Adipose tissue (tissue), 3 donors: Measurements from ENCODE around the gene EHBP1. TPM values are rescaled to one million over a fixed set of nuclear protein-coding genes. Genes with fewer than 3 reads are reported as not detected.

ENCODE experiments used
- H3K27ac ChIP-seq: one replicate; pipeline ENCODE4 v1.5.1; 2013; ENCODE audit warnings: low read depth, low read length
- WGBS, 3 donors: extraction: QIAGEN DNeasy Blood & Tissue Kit; methylation state at CpG; one replicate each; pipeline ENCODE4 v1.1.7; 2013; 5-methylcytosine and 5-hydroxymethylcytosine counted together
- polyA plus RNA-seq, 3 donors: library from polyadenylated mRNA; stranded (reverse); fragments of 200-250 nt; gene quantifications; one replicate each; pipeline ENCODE4 v1.2.3, GENCODE V29; 2013
- donor health status: healthy with polysubstance abuse.
- donor health status: Bipolar disorder and iron deficiency.
- donor health status: healthy.

EHBP1 gene
- polyA plus RNA-seq, 3 donors: 11.7 to 59.5 (median 33.7) TPM

- 90 to 96% (median 95%) methylated on average over 2 of the region's 2 CpGs for WGBS, 3 donors
Measured at GRCh38 chr2:62964050-62964449, 258.5 kb downstream of the EHBP1 start.

GRCh38 chr2:62964671-62965070 is 259.2 kb downstream of the EHBP1 start:
- no peak overlapping the region for H3K27ac ChIP-seq
- WGBS, 3 donors: 85 to 91% (median 88%) methylated on average over 7 of the region's 7 CpGs

More at GRCh38 chr2:62964050-62964449, 258.5 kb downstream of the EHBP1 start:
- H3K27ac ChIP-seq: no peak overlapping the region

GRCh38 chr2:62966991-62967390 is 261.5 kb downstream of the EHBP1 start:
- H3K27ac ChIP-seq: no peak overlapping the region
- WGBS, 3 donors: 95 to 97% (median 96%) methylated on average over 6 of the region's 6 CpGs

- H3K27ac ChIP-seq: no peak overlapping the region
- WGBS, 3 donors: 90 to 100% (median 100%) methylated on average over 1 of the region's 1 CpG
Measured at GRCh38 chr2:62968168-62968567, 262.7 kb downstream of the EHBP1 start.

GRCh38 chr2:62968668-62969067 is 263.2 kb downstream of the EHBP1 start:
- no peak overlapping the region for H3K27ac ChIP-seq
- WGBS, 3 donors: 95 to 100% (median 100%) methylated on average over 1 of the region's 1 CpG

- WGBS, 3 donors: 94 to 99% (median 95%) methylated on average over 2 of the region's 2 CpGs
- no peak overlapping the region for H3K27ac ChIP-seq
Measured at GRCh38 chr2:62971936-62972335, 266.4 kb downstream of the EHBP1 start.

- H3K27ac ChIP-seq: no peak overlapping the region
Measured at GRCh38 chr2:62972601-62973000, 267.1 kb downstream of the EHBP1 start.

GRCh38 chr2:62974999-62975398 is 269.5 kb downstream of the EHBP1 start:
- no peak overlapping the region for H3K27ac ChIP-seq
- 98 to 99% (median 98%) methylated on average over 2 of the region's 2 CpGs for WGBS, 3 donors

GRCh38 chr2:62991605-62992004 is 286.1 kb downstream of the EHBP1 start:
- WGBS, 3 donors: 80 to 91% (median 90%) methylated on average over 3 of the region's 3 CpGs
- no peak overlapping the region for H3K27ac ChIP-seq

GRCh38 chr2:62992561-62992960 is 287.0 kb downstream of the EHBP1 start:
- no peak overlapping the region for H3K27ac ChIP-seq

GRCh38 chr2:62994206-62994605 is 288.7 kb downstream of the EHBP1 start:
- 88 to 98% (median 96%) methylated on average over 4 of the region's 4 CpGs for WGBS, 3 donors
- no peak overlapping the region for H3K27ac ChIP-seq

More at GRCh38 chr2:62992561-62992960, 287.0 kb downstream of the EHBP1 start:
- 83 to 98% (median 92%) methylated on average over 2 of the region's 2 CpGs for WGBS, 3 donors

- H3K27ac ChIP-seq: no peak overlapping the region
- 95 to 97% (median 96%) methylated on average over 12 of the region's 12 CpGs for WGBS, 3 donors
Measured at GRCh38 chr2:62996534-62997186, 291.1 kb downstream of the EHBP1 start.

- H3K27ac ChIP-seq: no peak overlapping the region
- 92 to 97% (median 94%) methylated on average over 1 of the region's 1 CpG for whole genome bisulfite sequencing, 3 donors
Measured at GRCh38 chr2:62998949-62999348, 293.4 kb downstream of the EHBP1 start.

GRCh38 chr2:62999905-63000304 is 294.4 kb downstream of the EHBP1 start:
- H3K27ac ChIP-seq: no peak overlapping the region

GRCh38 chr2:63000801-63001200 is 295.3 kb downstream of the EHBP1 start:
- WGBS, 3 donors: 62 to 94% (median 79%) methylated on average over 1 of the region's 1 CpG
- no peak overlapping the region for H3K27ac ChIP-seq

More at GRCh38 chr2:62999905-63000304, 294.4 kb downstream of the EHBP1 start:
- WGBS, 3 donors: 90 to 91% (median 90%) methylated on average over 1 of the region's 1 CpG

- no peak overlapping the region for H3K27ac ChIP-seq
Measured at GRCh38 chr2:63001576-63001975, 296.1 kb downstream of the EHBP1 start.

GRCh38 chr2:63003351-63003750 is 297.8 kb downstream of the EHBP1 start:
- 90% methylated on average over 4 of the region's 4 CpGs for WGBS, 3 donors
- no peak overlapping the region for H3K27ac ChIP-seq

- H3K27ac ChIP-seq: no peak overlapping the region
Measured at GRCh38 chr2:63007813-63008458, 302.4 kb downstream of the EHBP1 start.

GRCh38 chr2:63008838-63009237 is 303.3 kb downstream of the EHBP1 start:
- WGBS, 3 donors: 94 to 98% (median 95%) methylated on average over 1 of the region's 1 CpG
- H3K27ac ChIP-seq: no peak overlapping the region

GRCh38 chr2:63009490-63009889 is 304.0 kb downstream of the EHBP1 start:
- no peak overlapping the region for H3K27ac ChIP-seq
